Transverse colon (tissue), 4 donors: ENCODE data around the gene CELSR1.

Experiments used
- POLR2A ChIP-seq: fragments of 450-650 bp; IDR thresholded peaks from one replicate; pipeline ENCODE4 v1.6.1; 2016; ENCODE audit warnings: antibody characterized with exemption, mild to moderate bottlenecking, moderate library complexity
- POLR2AphosphoS5 ChIP-seq, 3 donors: sonication (generic); formaldehyde crosslinking; IDR thresholded peaks; one replicate each; pipeline ENCODE4 v1.6.1; 2016; ENCODE audit warnings: antibody characterized with exemption in 3 of 3
- TF ChIP-seq, protein P1 (sequence below), 5 experiments: fragments of 200-600 bp in 3 of 5; fragments of 450-650 bp in 2 of 5; sonication (generic) in 3 of 5; IDR thresholded peaks; 1 replicate in 2 of 5; 2 replicates in 3 of 5; pipeline ENCODE4 v1.5.1; 2016 to 2017; ENCODE audit warnings: antibody characterized with exemption in 5 of 5, inconsistent platforms in 3 of 5, mild to moderate bottlenecking in 2 of 5, moderate library complexity in 1 of 5

GRCh38 chr22:46414704-46415103 lies 122.7 kb downstream of the CELSR1 start:
- TF ChIP-seq POLR2AphosphoS5 (IDR thresholded peaks at IDR 0.05) (no peak), POLR2A (no peak)
- TF ChIP-seq, protein P1, sequence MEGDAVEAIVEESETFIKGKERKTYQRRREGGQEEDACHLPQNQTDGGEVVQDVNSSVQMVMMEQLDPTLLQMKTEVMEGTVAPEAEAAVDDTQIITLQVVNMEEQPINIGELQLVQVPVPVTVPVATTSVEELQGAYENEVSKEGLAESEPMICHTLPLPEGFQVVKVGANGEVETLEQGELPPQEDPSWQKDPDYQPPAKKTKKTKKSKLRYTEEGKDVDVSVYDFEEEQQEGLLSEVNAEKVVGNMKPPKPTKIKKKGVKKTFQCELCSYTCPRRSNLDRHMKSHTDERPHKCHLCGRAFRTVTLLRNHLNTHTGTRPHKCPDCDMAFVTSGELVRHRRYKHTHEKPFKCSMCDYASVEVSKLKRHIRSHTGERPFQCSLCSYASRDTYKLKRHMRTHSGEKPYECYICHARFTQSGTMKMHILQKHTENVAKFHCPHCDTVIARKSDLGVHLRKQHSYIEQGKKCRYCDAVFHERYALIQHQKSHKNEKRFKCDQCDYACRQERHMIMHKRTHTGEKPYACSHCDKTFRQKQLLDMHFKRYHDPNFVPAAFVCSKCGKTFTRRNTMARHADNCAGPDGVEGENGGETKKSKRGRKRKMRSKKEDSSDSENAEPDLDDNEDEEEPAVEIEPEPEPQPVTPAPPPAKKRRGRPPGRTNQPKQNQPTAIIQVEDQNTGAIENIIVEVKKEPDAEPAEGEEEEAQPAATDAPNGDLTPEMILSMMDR (IDR thresholded peaks at IDR 0.05) = no peak
